CD4-positive, alpha-beta T cell treated with Interferon gamma for 1 hour (primary cell): ENCODE data around the gene LMCD1.

Experiments
- DNase-seq: peaks from one replicate; pipeline ENCODE4 v3.0.0-alpha.2; 2020

Gene LMCD1

GRCh38 chr3:8595252-8595651 lies 93.6 kb downstream of the LMCD1 start:
- DNase-seq = no peak

GRCh38 chr3:8595695-8596115 lies 94.1 kb downstream of the LMCD1 start:
- DNase-seq = no peak

GRCh38 chr3:8596321-8597218 lies 94.9 kb downstream of the LMCD1 start:
- DNase-seq = no peak

- DNase-seq = no peak
Observed at GRCh38 chr3:8597219-8597853, 95.7 kb downstream of the LMCD1 start.

GRCh38 chr3:8599146-8599545 lies 97.5 kb downstream of the LMCD1 start:
- no peak for DNase-seq

GRCh38 chr3:8600457-8600856 lies 98.8 kb downstream of the LMCD1 start:
- no peak for DNase-seq

- no peak for DNase-seq
Observed at GRCh38 chr3:8603115-8603710, 101.6 kb downstream of the LMCD1 start.

GRCh38 chr3:8604006-8604405 lies 102.4 kb downstream of the LMCD1 start:
- no peak for DNase-seq

GRCh38 chr3:8604988-8605387 lies 103.4 kb downstream of the LMCD1 start:
- DNase-seq = no peak

- DNase-seq = no peak
Observed at GRCh38 chr3:8606701-8607231, 105.1 kb downstream of the LMCD1 start.

GRCh38 chr3:8607234-8608040 lies 105.8 kb downstream of the LMCD1 start:
- DNase-seq = no peak

GRCh38 chr3:8608041-8608790 lies 106.6 kb downstream of the LMCD1 start:
- DNase-seq = no peak

- no peak for DNase-seq
Observed at GRCh38 chr3:8608791-8609467, 107.3 kb downstream of the LMCD1 start.

GRCh38 chr3:8610951-8611350 lies 109.3 kb downstream of the LMCD1 start:
- DNase-seq = no peak

GRCh38 chr3:8617921-8618320 lies 116.3 kb downstream of the LMCD1 start:
- DNase-seq = no peak

- no peak for DNase-seq
Observed at GRCh38 chr3:8618950-8619349, 117.3 kb downstream of the LMCD1 start.

GRCh38 chr3:8619548-8619947 lies 117.9 kb downstream of the LMCD1 start:
- no peak for DNase-seq

GRCh38 chr3:8621141-8621540 lies 119.5 kb downstream of the LMCD1 start:
- no peak for DNase-seq

- no peak for DNase-seq
Observed at GRCh38 chr3:8621872-8622271, 120.2 kb downstream of the LMCD1 start.

- peak; percentile 19 for DNase-seq
Observed at GRCh38 chr3:8622873-8623691, 121.5 kb downstream of the LMCD1 start.

GRCh38 chr3:8623741-8624140 lies 122.1 kb downstream of the LMCD1 start:
- DNase-seq = no peak
